NCI-H526 (cell line): ENCODE data around the gene ZBTB32.
"Not testable (repeated sequence)": the region's sequence is repeated elsewhere in the genome, so short reads cannot be mapped to it uniquely, and the experiment has no call there.

Experiments
- DNase-seq, 2 experiments: peaks; one replicate each; lab custom pipeline; 2025; lab: John Stamatoyannopoulos, UW

ZBTB32 gene

GRCh38 chr19:35721374-35721773 is 17.0 kb downstream of the ZBTB32 start:
- DNase-seq: no peak

GRCh38 chr19:35722461-35722860 is 18.1 kb downstream of the ZBTB32 start:
- DNase-seq: no peak

- no peak for DNase-seq
Observed at GRCh38 chr19:35722897-35723296, 18.5 kb downstream of the ZBTB32 start.

GRCh38 chr19:35723671-35724070 is 19.3 kb downstream of the ZBTB32 start:
- no peak for DNase-seq

- DNase-seq: not testable (repeated sequence)
Observed at GRCh38 chr19:35724132-35724531, 19.8 kb downstream of the ZBTB32 start.

GRCh38 chr19:35724560-35724959 is 20.2 kb downstream of the ZBTB32 start:
- DNase-seq: no peak

- no peak for DNase-seq
Observed at GRCh38 chr19:35725216-35725861, 21.0 kb downstream of the ZBTB32 start.

GRCh38 chr19:35727053-35727955 is 22.9 kb downstream of the ZBTB32 start:
- DNase-seq: no peak

GRCh38 chr19:35727956-35728706 is 23.8 kb downstream of the ZBTB32 start:
- no peak for DNase-seq

- DNase-seq: no peak
Observed at GRCh38 chr19:35729021-35729420, 24.7 kb downstream of the ZBTB32 start.

- DNase-seq: no peak
Observed at GRCh38 chr19:35729763-35730162, 25.4 kb downstream of the ZBTB32 start.

- no peak for DNase-seq
Observed at GRCh38 chr19:35730326-35730725, 26.0 kb downstream of the ZBTB32 start.

- DNase-seq: no peak
Observed at GRCh38 chr19:35731353-35731752, 27.0 kb downstream of the ZBTB32 start.

- DNase-seq: no peak
Observed at GRCh38 chr19:35731779-35732405, 27.5 kb downstream of the ZBTB32 start.

GRCh38 chr19:35732540-35733179 is 28.3 kb downstream of the ZBTB32 start:
- DNase-seq: no peak

GRCh38 chr19:35733180-35734125 is 29.1 kb downstream of the ZBTB32 start:
- no peak for DNase-seq

- DNase-seq: no peak
Observed at GRCh38 chr19:35734273-35734672, 29.9 kb downstream of the ZBTB32 start.

GRCh38 chr19:35734889-35735288 is 30.5 kb downstream of the ZBTB32 start:
- DNase-seq: no peak

GRCh38 chr19:35736913-35737886 is 32.8 kb downstream of the ZBTB32 start:
- DNase-seq: peak in 1 of 2 experiments; percentile 26
